Suprapubic skin (tissue), 4 donors: ENCODE measurements around the gene NSG1.

ENCODE experiments used
- EP300 ChIP-seq: sonication (generic); formaldehyde crosslinking; IDR thresholded peaks from one replicate; pipeline ENCODE4 v1.6.1; 2017; ENCODE audit warnings: antibody characterized with exemption
- POLR2A ChIP-seq, 2 donors: fragments of 450-650 bp; IDR thresholded peaks; one replicate each; pipeline ENCODE4 v1.6.1; 2017; ENCODE audit warnings: antibody characterized with exemption in 2 of 2, mild to moderate bottlenecking in 2 of 2, moderate library complexity in 2 of 2
- POLR2AphosphoS5 ChIP-seq, 3 donors: sonication (generic); formaldehyde crosslinking; IDR thresholded peaks; one replicate each; pipeline ENCODE4 v1.6.1; 2017; ENCODE audit warnings: antibody characterized with exemption in 3 of 3
- TF ChIP-seq, protein P1 (sequence below), 2 donors: fragments of 200-600 bp in 1 of 2; fragments of 450-650 bp in 1 of 2; sonication (generic) in 1 of 2; IDR thresholded peaks; one replicate each; pipeline ENCODE4 v1.5.1; 2016 to 2019; ENCODE audit warnings: antibody characterized with exemption in 2 of 2, mild to moderate bottlenecking in 1 of 2, moderate library complexity in 1 of 2

DNA sequence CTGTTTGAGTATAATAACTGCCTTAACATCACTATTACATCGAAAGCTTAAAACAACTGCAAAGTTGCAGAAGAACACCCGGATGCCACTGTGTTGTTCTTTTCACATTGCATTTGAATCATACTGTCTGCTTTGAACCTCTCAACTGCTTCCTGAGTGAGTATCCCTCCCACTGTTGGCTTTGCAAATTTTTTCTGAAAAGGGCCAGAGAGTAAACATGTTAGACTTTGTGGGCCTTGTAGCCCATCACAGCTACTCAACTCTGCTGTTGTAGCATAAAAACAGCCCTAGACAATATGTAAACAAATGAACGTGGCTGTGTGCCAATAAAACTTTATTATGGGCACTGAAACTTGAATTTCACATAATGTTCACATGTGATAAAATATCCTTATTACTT is 76.1 kb downstream of the NSG1 start:
- TF ChIP-seq, protein P1, sequence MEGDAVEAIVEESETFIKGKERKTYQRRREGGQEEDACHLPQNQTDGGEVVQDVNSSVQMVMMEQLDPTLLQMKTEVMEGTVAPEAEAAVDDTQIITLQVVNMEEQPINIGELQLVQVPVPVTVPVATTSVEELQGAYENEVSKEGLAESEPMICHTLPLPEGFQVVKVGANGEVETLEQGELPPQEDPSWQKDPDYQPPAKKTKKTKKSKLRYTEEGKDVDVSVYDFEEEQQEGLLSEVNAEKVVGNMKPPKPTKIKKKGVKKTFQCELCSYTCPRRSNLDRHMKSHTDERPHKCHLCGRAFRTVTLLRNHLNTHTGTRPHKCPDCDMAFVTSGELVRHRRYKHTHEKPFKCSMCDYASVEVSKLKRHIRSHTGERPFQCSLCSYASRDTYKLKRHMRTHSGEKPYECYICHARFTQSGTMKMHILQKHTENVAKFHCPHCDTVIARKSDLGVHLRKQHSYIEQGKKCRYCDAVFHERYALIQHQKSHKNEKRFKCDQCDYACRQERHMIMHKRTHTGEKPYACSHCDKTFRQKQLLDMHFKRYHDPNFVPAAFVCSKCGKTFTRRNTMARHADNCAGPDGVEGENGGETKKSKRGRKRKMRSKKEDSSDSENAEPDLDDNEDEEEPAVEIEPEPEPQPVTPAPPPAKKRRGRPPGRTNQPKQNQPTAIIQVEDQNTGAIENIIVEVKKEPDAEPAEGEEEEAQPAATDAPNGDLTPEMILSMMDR (IDR thresholded peaks at IDR 0.05), result no peak
- no peak for TF ChIP-seq POLR2AphosphoS5 (IDR thresholded peaks at IDR 0.05)
- TF ChIP-seq POLR2A (IDR thresholded peaks at IDR 0.05), result no peak
- TF ChIP-seq EP300, result no peak
